NCI-H748 (cell line): Measurements from ENCODE around the gene DDX27.
"Not testable (repeated sequence)": the region's sequence is repeated elsewhere in the genome, so short reads cannot be mapped to it uniquely, and the experiment has no call there.

ENCODE experiments used
- DNase-seq: peaks from one replicate; lab custom pipeline; 2025; ENCODE audit not compliant: unreplicated experiment; lab: John Stamatoyannopoulos, UW

Gene DDX27

DNA sequence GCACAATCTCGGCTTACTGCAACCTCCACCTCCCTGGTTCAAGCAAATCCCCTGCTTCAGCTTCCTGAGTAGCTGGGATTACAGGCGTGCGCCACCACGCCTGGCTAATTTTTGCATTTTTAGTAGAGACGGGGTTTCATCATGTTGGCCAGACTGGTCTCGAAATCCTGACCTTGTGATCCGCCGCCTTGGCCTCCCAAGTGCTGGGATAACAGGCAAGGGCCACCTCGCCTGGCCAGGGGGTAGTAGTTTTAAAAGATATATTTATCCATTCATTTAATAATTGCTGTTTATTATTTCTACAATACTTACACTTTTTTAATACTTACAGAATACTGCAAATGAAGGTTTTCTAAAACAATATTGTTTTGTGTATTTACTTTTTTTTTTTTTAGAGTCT lies 15.5 kb upstream of the DDX27 start:
- DNase-seq = no peak

DNA sequence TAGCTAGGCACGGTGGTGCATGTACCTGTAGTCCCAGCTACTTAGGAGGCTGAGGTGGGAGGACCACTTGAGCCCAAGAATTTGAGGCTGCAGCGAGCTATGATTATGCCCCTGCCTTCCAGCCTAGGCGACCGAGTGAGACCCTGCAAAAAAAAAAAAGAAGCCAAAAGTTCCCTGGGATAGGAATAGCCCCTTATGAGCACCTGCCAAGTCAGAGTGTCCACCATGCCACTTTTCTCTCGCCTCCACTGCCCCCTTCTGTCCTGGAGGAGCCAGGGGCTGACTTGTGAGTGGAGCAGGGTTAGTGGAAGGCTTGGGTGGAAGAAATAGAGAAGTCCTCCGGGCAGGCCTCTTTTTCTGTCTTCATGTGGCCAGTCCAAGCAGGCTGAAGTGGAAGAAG lies 12.1 kb upstream of the DDX27 start:
- no peak for DNase-seq

DNA sequence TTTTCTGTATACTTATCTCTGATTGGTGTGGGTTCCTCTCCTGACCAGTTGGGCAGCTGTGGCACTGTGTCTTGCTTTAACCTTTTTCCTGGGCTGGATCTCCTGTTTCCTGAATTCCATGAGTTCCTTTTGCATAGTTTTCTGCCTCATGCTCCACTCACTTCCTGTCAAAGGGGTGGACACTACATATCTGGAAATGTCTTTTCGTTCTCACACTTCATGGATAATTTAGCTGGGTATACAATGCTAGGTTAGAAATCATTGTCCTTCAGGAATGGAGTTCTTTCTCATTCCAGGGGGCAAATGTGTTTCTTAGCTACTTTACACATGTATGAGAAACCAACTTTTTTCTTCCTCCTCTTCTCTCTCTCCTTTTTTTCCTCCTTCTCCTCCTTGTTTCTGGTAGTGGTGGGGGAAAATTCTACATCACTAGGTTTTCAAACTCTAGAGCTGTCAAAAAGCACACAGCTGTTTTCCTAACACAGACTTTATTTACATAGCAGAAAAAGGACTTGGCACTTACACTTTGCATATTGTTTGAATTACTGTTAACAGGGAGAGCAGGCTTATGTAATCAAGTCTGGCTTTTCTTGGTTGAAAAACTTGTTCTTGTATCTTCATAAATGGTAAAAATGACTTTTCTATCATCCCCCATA lies 9.0 kb upstream of the DDX27 start:
- DNase-seq = no peak

DNA sequence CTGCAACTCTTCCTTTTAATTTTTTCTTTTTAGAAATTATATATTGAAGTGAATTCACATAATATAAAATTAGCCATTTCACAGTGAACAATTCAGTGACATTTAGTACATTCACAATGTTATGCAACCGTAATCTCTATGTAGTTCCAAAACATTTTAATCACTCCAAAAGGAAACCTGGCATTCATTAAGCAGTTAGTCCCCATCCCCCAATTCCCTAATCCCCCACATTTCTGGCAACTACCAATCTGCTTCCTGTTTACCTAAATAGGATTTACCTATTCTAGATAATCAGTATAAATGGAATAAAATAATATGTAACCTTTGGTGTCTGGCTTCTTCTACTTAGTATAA lies 8.5 kb upstream of the DDX27 start:
- DNase-seq = no peak

DNA sequence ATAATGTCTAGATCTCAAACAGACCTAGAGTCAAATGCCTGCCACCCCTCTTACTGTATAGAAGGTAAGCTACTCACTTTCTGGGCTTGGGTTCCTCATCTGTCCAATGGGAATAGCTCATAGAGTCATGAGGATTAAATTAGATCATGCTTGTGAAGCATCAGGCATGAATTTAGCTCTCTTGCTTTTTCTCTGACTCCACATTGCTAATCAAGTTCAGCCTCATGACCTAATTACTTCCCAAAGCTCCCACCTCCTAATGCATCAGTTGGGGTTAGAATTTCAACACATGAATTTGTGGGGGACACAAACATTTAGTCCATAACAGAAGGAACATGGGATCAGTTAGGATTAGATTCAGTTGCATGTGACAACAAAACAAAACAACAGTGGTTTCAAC lies 4.6 kb upstream of the DDX27 start:
- no peak for DNase-seq

DNA sequence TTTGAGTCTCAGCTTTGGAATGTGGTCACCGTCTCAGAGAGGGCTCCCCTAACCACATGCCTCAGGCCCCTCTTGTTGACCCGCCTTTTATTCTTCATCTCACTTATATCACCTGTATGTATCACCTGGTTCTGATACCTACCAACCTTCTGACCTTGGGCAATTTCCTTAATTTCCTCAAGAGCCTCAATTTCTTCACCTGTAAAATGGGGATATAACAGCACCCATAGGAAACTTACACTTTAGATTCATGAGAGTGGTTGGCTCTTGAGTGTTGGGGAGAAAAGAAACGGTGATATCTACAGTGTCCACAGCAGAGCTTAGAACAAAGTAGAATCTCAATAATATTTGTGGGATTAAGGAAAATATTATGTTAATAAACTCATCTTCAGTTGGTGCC lies 4.0 kb upstream of the DDX27 start:
- no peak for DNase-seq

DNA sequence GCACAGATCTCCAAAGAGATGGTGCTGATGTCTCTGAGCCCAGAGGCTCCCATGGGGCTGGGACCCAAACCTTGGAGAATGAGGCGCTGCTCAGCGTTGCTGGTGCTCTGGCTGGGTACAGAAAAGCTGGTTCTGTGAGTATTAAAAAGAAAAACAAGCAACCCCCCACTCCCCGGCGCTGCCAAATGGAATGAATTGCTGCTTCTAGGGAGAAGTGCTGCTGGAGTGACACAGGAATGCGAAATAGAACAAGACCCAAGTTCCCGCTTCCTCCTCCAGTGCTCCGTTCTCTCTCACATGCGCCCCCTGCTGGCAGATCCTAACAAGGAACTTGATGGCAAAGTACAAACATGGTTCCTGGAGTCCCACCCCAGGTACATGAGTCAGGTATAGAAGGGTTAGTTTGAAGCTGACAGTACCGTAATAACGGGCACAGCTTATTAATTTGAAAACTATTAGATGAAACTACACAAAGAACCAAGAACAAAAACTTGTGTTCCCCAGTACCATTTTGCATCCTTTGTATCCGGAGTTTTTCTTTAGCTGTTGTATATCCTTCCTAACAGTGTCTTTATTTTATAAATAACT lies 2.1 kb upstream of the DDX27 start:
- peak; percentile 84 for DNase-seq

DNA sequence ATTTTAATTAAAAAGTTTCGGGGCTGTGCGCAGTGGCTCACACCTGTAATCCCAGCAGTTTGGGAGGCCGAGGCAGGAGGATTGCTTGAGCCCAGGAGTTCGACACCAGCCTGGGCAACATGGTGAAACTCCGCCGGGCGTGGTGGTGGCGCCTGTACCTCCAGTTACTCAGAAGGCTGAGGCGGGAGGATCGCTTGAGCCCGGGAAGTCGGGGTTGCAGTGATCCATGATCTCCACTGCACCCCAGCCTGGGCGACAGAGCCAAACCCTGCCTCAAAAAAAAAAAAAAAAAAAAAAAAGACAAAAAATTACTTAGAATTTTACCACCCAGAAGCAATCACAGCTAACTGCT lies 501 bp upstream of the DDX27 start:
- not testable (repeated sequence) for DNase-seq

DNA sequence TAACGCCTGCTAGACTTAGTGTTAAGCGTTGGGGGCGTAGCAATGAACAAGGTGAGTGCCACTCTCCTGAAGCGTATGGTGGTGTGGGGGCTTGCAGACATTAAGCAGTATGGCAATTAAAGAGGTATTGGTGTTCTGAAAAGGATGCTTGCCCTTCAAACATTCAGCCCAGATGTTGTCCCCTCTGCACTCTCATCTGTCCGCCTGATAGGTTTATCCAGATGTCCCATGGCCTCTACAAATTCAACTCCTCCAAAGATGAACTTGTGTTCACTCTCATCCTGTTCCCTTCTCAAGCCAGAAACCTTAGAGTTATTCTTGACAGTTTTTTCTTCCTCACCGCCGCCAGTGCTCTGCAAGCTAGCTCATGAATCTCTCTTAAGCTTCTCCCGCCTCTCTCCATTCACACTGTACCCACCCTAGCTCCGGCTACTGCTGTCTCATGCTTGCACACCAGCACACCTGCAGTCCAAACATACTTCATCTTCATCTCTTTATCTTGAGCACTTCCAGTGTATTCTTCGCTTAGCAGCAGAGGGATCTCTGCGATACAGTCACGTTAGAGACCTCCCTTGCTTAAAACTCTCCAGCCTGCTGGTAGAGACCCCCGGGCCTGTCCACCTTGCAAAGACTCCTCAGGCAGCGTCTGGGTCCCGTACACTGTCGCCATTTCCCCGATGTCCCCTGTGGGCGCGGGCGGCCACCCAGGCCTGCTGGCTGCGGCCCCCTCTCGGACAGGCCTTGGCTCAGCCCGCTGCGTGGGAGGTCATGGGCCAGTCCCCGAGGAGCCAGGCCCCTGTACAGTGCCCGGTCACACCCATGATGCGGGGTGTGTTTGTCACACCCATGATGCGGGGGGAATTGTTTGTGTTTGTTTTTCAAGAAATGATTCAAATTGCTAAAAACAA lies 962 bp downstream of the DDX27 start:
- DNase-seq = no peak

DNA sequence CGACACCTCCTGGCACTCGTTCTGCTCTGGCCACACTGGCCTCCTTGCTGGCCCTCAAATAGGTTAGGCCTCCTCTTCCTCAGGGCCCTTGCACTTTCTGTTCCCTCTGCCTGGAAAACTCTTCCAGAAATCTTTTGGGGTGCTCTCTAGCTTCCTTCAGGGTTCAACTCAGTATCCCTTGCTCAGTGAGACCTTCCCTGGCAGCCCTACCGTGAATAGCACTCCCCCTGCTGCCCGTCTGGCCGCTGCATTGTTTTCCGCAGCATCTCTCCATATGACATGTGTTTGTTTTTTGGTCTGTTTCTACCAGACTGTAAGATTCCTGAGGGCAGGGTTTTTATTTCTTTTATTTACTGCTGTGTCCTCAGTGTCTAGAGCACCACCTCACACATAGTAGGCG lies 6.7 kb downstream of the DDX27 start:
- no peak for DNase-seq

DNA sequence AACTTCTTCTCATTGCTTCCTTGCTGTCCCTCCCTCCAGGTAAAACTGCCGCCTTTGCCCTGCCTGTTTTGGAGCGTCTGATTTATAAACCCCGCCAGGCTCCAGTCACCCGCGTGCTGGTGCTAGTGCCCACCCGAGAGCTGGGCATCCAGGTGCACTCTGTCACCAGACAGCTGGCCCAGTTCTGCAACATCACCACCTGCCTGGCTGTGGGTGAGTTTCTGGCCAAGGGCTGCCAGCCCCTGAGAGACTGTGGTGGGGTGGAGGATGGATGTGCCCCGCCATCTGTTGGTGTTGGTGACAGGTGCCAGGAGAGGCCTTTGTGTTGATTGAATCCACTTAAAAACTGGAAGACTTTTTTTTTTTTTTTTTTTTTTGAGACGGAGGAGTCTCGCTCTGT lies 9.5 kb downstream of the DDX27 start:
- DNase-seq = no peak

DNA sequence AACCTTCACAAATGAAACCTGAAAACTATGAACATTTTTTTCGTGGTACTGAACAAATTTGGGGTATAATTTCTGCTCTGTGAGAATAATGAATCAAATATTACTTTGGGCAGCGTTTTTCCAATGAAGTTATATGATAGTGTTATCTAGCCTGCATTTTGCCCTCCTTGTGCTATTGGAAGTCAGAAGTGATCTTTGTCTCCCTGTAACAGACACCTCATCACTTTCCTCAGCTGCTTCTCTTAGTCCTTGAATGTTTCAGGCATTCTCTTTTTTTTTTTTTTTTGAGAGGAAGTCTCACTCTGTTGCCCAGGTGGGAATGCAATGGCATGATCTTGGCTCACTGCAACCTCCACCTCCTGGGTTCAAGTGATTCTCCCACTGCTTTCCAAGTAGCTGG lies 10.2 kb downstream of the DDX27 start:
- DNase-seq = no peak

DNA sequence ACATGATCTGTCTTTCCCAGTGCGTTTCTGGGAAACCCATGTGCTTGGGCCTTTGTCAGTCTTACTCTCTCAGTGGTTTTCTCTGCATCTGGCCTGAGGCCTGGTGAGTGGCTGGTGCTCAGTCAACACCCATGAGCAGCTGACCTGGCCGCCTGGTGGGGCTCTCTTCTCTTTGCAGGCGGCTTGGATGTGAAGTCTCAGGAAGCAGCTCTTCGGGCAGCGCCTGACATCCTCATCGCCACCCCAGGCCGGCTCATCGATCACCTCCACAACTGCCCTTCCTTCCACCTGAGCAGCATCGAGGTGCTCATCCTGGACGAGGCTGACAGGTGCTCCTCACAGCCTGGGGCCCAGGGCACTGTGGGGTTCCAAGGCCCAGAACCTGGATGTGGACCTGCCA lies 10.8 kb downstream of the DDX27 start:
- DNase-seq = peak; percentile 54

DNA sequence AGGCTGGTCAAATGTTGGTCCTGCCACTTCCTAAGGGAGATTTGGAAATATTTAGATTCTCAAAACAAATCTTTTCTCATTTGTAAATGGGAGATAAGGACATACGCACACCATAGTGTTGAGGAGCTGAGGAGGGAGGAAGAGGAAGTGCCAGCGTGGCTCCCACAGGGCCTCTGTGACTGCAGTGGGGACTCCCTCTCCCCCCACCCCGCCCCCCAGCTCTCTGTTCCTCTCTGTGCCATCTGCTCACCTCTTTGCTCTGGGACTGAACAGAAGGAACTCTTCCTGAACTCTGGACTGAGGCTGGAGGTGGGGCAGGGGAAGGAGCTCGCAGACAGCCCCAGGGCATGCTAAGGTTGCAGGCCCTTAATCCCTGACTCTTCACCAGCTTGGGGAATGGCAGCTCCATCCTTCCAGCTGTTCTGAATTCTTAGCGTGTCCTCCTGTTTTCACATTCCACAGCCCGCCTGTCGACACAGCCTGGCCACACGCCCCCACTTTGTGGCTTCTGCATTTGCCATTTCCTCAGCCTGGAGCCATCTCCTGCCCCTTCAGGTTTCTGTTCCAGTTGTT lies 11.4 kb downstream of the DDX27 start:
- DNase-seq = no peak

DNA sequence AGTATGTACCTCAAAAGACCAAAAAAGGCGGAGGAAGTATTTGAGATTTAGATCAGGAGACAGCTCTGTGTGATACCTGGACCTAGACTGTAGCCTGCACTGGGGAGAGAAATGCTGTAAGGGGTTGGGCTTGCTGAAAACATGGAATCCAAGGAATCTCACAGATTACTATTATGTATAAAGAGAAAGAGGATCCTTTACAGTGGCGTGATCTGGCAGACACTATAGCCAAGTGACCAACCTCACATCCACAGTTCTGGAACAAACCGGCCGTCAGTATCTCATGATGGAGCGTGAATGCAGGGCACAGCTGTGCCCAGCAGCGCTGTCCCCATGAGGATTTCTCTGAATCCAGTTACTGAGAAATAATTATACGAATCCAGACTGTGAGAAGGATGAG lies 12.3 kb downstream of the DDX27 start:
- no peak for DNase-seq

DNA sequence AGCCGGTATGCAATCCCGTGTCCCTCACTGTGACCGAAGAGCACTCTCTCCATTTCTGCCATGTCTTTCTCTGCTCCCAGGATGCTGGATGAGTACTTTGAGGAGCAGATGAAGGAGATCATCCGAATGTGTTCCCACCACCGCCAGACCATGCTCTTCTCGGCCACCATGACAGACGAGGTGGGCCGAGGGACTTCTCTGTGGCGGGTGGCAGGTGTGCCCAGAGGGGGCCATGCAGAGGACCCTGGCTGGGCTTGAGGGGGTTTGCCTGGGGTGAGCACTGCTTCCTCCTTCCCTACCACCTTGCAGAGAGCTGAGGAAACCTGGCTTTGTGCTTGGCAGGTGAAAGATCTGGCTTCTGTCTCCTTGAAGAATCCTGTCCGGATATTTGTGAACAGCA lies 14.0 kb downstream of the DDX27 start:
- DNase-seq = no peak

DNA sequence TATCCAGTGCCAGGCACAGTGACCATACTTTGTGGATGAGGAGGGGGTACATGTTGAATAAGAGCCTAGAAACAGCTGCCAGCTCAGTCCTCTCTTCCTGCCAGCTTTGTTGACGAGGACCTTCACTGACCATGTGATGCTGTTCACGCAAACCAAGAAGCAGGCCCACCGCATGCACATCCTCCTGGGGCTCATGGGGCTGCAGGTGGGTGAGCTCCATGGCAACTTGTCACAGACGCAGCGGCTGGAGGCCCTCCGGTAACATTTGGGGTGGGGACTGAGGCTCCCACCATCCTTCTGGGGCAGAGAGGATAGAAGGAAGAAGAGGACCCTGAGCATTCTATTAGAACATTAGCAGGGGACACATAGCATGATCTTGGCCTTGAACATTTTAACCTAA lies 15.6 kb downstream of the DDX27 start:
- no peak for DNase-seq

DNA sequence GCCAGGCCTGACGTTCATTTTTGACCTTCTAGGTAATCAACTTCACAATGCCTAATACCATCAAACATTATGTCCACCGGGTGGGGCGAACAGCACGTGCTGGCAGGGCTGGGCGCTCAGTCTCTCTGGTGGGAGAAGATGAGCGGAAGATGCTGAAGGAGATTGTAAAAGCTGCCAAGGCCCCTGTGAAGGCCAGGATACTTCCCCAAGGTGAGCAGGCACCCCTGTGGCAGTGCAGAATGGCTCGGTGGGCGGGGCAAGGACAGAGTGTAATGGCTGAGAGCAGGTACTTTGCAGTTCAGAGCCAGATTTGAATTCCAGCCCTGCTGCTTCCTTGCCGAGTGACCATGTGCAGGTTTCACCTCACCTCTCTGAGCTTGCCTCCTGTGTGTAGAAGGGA lies 17.1 kb downstream of the DDX27 start:
- DNase-seq = no peak

DNA sequence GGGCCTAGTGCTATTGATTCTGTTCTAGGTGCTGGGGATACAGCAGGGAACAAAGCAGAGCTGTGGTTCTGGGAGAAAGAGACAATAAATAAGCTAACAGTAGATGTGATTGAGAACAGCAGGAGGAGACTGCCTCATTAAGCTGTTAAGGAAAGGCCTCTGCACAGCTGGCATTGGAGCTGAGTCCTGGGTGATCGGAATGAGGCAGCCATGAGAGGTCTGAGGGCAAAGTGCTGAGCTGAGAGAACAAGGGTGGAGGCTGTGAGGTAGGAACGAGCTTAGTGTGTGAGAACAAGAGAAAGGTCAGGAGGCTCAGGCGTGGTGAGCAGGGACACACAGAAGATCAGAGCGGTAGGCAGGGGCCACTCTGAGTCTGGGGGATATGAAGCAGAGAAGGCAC lies 18.3 kb downstream of the DDX27 start:
- DNase-seq = no peak

DNA sequence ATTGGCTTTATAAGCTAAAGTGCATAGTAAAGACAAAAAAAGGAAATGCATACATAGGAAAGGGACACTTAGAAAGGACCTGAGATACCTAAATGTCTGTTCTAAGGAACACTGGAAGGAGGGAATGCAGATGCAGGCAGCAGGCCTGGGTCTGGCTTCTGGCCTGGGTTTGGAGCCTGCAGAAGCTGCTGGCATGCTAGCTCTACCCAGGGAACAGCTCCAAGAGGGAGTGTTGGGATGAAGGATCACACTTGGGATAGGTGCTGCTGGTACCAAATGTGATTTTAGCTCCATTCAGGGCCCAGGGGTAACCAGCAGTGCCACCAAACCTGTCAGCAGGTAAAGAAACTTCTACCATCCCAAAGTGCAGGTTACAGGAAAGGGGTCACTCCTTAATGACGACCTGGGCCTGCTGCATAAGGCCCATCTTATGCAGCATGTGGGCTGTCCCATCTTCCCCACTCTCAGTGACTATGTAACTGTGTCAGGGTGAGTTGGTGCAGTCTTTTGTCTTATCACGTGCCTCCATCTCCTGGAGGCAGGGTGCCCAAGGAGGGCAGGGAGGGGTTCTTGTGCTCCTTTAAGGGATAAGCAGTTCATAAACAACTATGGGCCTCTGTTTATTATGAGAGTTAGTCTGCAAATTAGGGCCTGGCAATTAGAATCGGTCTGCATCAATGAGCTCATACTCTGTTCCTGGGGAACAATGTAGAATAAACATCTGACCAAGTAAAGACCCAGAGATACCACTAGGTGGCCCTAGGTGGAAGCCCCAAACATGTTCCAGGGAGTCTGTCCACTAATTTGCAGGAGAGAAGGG lies 26.9 kb downstream of the DDX27 start:
- peak; percentile 35 for DNase-seq

DNA sequence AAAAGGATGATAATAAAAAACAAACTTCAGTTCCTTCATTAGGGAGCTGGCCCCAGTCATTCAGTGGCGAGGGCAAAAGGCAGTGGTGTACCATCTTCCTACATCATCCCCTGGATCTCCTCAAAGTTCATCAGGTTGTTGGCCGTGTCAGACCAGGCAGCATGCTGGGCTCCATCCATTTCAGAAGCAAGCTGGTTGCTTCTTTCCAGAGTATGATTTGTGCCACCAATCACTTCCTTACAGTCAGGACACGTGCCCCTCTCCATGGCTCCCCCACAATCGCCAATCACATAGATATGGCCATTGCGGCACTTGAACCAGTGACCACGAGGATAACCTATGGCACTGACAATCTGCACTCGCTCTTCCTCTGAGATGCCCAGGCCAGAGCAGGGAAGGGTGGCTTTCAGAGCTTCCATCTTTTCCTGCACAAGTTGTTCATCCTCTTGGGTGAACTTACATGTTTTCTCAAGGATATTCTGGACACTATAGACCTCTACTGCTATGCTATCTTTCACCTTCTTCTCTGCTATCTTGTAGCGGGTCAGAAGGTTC lies 28.0 kb downstream of the DDX27 start:
- DNase-seq = no peak
